ENCODE data around the gene APBB2.

DNA sequence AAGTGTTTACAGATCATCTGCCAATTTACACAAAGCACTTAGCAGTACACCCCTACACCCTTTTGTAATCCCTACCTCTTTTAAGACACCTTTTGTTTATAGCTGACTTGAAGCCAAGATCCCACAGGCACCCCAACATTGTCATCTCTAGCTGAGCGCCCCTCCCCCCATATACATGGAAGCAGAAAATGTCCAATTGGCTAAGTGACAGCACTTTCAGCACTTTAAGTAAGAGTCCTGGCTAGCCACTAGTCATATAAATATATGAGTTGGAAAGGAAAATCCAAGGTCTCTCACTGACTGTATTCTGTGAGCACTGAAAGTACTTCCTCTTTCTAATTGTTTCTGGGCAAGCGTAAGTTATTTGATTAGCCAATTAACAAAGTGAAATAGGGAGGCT, 356.4 kb downstream of the APBB2 start:
- TF ChIP-seq GATA3 (IDR thresholded peaks at IDR 0.05; ENCODE audit: low read depth, low read length) (no peak), GATA2 (IDR thresholded peaks at IDR 0.05; ENCODE audit: low read depth, low read length) (no peak)
